ENCODE data around the gene SLX4. TPM values are rescaled to one million over a fixed set of nuclear protein-coding genes. Genes with fewer than 3 reads are reported as not detected.

Gene SLX4
- total RNA-seq, 4 donors from 2014 or later = 1.2 to 2.6 (median 2.5) TPM

DNA sequence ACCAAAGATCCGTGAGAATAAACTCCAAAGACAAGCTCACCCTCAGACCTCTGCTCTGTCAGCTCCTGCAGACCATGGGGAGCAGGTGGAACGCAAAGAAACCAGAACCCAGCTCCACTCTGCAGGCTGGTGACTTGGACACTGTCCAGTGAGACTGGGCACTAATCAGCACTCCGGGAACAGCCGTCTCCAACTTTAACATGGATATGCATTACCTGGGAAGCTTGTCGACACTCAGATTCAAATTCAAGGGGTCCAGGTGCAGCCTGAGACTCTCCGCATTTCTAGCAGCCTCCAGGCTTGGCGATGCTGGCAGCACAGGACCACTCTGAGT is 9.1 kb downstream of the SLX4 start:
- no peak for DNase-seq (ENCODE audit: low spot score in 2 of 2)
- intact Hi-C loops (cut with DNase I; ENCODE audit: low total_unique reads) = no loop called here
- no peak overlapping the region for H3K4me3 ChIP-seq (ENCODE audit: low read depth, poor library complexity, severe bottlenecking)
- TF ChIP-seq, protein P1, sequence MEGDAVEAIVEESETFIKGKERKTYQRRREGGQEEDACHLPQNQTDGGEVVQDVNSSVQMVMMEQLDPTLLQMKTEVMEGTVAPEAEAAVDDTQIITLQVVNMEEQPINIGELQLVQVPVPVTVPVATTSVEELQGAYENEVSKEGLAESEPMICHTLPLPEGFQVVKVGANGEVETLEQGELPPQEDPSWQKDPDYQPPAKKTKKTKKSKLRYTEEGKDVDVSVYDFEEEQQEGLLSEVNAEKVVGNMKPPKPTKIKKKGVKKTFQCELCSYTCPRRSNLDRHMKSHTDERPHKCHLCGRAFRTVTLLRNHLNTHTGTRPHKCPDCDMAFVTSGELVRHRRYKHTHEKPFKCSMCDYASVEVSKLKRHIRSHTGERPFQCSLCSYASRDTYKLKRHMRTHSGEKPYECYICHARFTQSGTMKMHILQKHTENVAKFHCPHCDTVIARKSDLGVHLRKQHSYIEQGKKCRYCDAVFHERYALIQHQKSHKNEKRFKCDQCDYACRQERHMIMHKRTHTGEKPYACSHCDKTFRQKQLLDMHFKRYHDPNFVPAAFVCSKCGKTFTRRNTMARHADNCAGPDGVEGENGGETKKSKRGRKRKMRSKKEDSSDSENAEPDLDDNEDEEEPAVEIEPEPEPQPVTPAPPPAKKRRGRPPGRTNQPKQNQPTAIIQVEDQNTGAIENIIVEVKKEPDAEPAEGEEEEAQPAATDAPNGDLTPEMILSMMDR (IDR thresholded peaks at IDR 0.05) = no peak
- no peak for TF ChIP-seq POLR2A (IDR thresholded peaks at IDR 0.05)
- WGBS, 2 donors = 93 to 95% methylated on average over 7 of the region's 7 CpGs

DNA sequence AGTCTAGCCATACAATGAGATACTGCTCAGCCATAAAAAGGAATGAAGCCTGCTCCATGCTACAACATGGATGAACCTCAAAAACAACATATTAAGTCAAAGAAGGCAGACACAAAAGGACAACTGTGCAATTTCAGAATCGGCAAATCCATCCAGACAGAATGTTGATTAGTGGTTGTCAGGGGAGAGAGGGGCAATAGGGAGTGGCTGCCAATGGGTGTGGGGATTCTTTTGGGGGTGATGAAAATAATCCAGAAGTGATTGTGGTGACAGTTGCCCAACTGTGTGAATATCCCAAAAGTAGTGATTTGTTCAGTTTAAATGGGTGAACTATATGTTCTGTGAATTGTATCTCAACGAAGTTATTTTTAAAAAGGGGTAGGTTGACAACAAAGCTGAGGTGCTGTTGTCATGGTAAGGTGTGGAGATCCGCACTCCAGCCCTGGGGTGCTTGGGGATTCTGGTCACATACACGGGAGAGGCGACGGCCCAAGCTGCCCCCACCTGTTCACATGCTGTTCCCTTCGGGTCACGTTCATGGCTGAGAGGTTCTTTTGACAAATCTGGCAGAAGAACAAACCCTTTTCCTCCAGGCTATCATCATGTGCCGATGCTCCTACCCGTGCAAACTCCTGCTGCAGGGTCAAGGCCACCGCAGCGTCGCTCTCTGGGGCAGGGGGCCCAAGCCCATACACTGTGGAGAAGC is 9.6 kb downstream of the SLX4 start:
- TF ChIP-seq, protein P1 (IDR thresholded peaks at IDR 0.05) = no peak
- no peak for TF ChIP-seq POLR2A (IDR thresholded peaks at IDR 0.05)
- no peak for DNase-seq (ENCODE audit: low spot score in 2 of 2)
- WGBS, 2 donors = 82 to 86% methylated on average over 13 of the region's 13 CpGs
- intact Hi-C loops (cut with DNase I; ENCODE audit: low total_unique reads) = no loop called here
- no peak overlapping the region for H3K4me3 ChIP-seq (ENCODE audit: low read depth, poor library complexity, severe bottlenecking)

DNA sequence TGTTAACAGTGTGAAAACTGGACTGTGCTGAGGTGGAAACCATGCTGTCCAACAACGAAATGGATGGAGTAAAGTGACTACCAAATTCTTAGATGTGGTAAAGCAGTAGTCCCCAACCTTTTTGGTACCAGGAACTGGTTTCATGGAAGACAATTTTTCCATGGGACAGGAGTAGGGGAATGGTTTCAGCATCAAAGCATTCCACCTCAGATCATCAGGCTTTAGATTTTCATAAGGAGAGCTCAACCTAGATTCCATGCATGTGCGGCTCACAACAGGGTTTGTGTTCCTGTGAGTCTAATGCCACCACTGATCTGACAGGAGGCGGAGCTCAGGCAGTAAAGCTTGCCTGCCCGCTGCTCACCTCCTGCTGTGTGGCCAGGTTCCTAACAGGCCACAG is 11.5 kb downstream of the SLX4 start:
- DNase-seq (ENCODE audit: low spot score in 2 of 2) = no peak

DNA sequence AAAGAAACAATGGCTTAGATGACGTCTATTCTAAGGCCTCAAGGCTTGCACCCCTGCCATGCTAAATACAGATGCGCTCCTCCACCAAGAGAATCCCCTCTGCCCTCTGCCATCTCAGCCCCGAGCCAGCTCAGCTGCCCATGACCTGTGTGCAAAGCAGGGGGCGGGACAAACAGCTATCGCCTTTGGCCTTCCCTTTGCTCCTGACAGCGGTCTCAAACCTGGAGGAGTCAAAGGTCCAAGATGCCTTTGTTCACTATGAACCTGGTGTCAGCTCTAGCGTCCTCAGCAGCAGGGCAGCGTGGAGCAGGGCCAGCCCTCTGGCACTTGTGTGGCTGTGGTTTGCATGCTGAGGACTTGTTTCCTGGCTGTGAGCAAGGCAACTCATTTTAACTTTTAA is 12.3 kb downstream of the SLX4 start:
- no peak for TF ChIP-seq POLR2A (IDR thresholded peaks at IDR 0.05)
- WGBS, 2 donors = 94 to 95% methylated on average over 8 of the region's 8 CpGs
- intact Hi-C loops (cut with DNase I; ENCODE audit: low total_unique reads) = no loop called here
- no peak for DNase-seq (ENCODE audit: low spot score in 2 of 2)
- no peak overlapping the region for H3K4me3 ChIP-seq (ENCODE audit: low read depth, poor library complexity, severe bottlenecking)

More for the DNA sequence above, 11.5 kb downstream of the SLX4 start:
- no peak for TF ChIP-seq POLR2A (IDR thresholded peaks at IDR 0.05)
- TF ChIP-seq, protein P1 (IDR thresholded peaks at IDR 0.05) = no peak
- intact Hi-C loops (cut with DNase I; ENCODE audit: low total_unique reads) = no loop called here
- no peak overlapping the region for H3K4me3 ChIP-seq (ENCODE audit: low read depth, poor library complexity, severe bottlenecking)
- WGBS, 2 donors = 88 to 94% methylated on average over 4 of the region's 4 CpGs

DNA sequence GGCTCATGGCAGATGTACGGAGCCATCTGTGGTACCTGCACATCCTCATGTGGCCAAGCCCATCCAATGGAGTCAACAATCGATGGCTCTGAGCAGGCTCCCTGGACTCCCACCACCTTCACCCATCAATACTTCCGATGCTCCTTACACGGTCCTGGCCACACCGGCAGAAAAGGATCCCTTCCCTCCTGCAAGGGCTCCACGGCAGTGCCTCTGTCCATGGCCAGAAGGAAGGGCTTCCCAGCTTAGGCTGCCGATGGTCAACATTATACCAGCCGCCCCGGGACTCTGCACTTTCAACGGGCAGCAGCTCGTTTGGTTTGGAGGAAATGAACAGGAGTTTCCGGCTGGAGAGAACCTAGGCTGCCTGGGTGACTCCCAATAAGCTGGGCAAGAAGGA is 13.2 kb downstream of the SLX4 start:
- H3K4me3 ChIP-seq (ENCODE audit: low read depth, poor library complexity, severe bottlenecking) = no peak overlapping the region
- WGBS, 2 donors = 95 to 98% methylated on average over 12 of the region's 12 CpGs
- DNase-seq (ENCODE audit: low spot score in 2 of 2) = no peak
- intact Hi-C loops (cut with DNase I; ENCODE audit: low total_unique reads) = no loop called here
- TF ChIP-seq, protein P1 (IDR thresholded peaks at IDR 0.05) = no peak
- TF ChIP-seq POLR2A (IDR thresholded peaks at IDR 0.05) = no peak

DNA sequence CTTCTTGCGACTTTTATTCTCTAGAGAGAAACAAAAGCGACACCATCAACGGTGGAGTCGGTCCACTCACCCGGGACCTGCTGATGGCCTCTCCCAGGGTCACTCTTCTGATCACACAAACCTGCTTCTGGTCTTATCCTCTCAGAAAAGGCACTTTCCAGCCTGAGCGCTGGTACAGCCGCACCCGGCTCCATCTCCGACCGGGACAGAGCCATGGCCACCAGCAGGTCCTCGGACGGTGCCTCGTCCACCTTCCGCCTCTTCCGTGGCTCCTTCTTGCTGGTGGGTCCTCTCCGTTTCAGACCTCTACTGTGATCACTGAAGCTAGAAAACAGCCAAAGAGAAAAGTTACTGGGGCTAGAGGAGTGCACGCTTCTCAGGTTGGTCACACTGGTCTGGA is 13.7 kb downstream of the SLX4 start:
- 95 to 98% methylated on average over 17 of the region's 17 CpGs for WGBS, 2 donors

More for the DNA sequence above, 13.7 kb downstream of the SLX4 start:
- no peak overlapping the region for H3K4me3 ChIP-seq (ENCODE audit: low read depth, poor library complexity, severe bottlenecking)
- no peak for DNase-seq (ENCODE audit: low spot score in 2 of 2)
- intact Hi-C loops (cut with DNase I; ENCODE audit: low total_unique reads) = no loop called here
- TF ChIP-seq, protein P1 (IDR thresholded peaks at IDR 0.05) = no peak
- TF ChIP-seq POLR2A (IDR thresholded peaks at IDR 0.05) = no peak

All from lower leg skin (tissue), 4 donors.